ENCODE results near the gene RNU6-1.

- no peak for TF ChIP-seq CTCF (IDR thresholded peaks at IDR 0.05)
- TF ChIP-seq POLR2A (IDR thresholded peaks at IDR 0.05): no peak
- no peak for TF ChIP-seq POLR2AphosphoS5 (IDR thresholded peaks at IDR 0.05)
- TF ChIP-seq EP300 (IDR thresholded peaks at IDR 0.05): no peak
Observed at GRCh38 chr15:67850336-67850735, 10.5 kb upstream of the RNU6-1 start.

All from gastroesophageal sphincter (tissue), 3 donors.